GM18511 (cell line): ENCODE data around the gene RASA3.

ENCODE experiments used
- ATAC-seq: cut with Tn5 transposase; IDR thresholded peaks from one replicate; pipeline ENCODE4 v1.9.1; 2021; ENCODE audit warnings: mild to moderate bottlenecking, moderate library complexity; ENCODE audit not compliant: unreplicated experiment

The RASA3 gene

DNA sequence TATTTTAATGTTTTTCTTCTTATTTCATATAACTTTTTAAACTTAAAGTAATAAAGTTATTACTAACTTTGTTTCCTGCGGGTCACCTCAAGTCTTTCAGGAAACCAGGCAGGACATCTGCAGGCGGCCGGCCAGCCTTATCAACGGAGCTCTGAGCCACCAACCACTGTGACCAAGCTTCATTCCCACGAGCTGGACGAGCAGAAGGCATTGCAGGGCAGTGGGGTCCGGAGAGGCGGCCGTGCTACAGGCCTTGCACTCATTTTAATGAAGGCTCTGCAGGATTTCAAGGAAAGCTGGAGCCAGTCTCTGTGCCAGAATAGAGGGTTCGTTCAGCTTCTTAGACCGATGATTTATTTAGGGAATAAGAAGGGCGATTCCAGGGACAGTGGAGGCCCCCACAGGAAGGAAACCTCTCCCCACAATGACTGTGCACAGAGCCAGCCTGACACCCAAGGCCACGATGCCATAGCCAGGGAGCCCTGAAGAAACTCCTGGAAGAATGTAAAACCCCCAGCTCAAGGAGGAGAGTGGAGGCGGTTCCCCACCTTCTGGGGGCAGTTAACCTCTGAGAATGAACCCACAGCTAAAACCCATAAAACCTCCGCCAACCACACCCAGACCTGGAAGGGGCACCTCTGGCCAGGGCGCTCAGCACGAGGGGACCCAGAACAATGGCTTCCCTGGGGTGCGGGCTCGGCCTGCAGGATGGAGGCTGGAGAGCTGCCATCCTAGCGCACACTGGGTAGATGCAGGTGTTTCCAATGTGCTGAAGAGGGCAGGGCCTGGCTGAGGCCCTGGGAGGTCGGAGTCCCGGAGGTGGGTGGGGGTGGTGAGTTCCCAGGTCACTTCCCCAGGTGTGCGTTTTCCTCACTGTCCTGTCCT lies 75.0 kb downstream of the RASA3 start:
- no peak for ATAC-seq

GRCh38 chr13:114056205-114057013 lies 76.0 kb downstream of the RASA3 start:
- ATAC-seq: no peak

DNA sequence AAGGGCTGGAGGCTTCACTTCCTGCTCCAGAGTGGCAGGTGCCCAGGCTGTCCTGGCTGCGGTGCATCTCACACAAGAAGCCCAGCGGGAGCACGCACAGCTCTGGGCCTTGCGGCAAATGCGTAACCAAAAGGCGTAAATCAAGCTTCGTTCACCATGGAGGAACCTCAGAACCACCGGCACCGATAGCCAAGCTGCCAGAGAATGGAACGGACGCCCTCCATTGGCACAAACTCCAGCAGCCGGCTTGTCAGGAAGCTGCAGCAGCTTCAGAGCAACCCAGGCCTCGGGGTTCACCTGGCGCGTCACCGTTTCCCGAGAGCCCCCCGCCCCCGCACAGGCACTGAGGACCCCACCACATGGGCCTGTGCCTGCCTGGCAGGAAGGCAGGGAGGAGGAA lies 76.7 kb downstream of the RASA3 start:
- ATAC-seq: no peak

DNA sequence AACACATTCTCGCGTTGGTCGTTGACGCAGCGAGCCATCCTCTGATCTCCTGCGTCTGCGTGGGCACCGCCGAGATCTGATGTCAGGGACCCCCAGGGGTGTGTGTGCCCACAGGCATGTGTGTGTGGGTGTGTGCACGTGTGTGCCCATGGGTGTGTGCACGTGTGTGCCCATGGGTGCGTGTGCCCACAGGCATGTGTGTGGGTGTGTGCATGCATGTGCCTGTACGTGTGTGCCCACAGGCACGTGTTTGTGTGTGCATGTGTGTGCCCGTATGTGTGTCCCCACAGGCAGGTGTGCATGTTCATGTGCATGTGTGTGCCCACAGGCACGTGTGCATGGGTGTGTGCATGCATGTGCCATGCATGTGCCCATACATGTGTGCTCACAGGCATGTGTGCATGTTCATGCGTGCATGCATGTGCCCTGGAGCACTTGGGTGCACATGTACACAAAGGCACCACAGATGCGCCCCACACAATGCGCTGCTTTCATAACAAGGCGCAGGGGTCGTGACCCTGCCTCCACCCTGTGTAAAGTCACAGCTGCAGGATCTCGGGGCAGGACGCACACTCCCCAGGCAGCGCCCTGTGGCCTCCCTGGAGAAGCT lies 77.5 kb downstream of the RASA3 start:
- no peak for ATAC-seq

DNA sequence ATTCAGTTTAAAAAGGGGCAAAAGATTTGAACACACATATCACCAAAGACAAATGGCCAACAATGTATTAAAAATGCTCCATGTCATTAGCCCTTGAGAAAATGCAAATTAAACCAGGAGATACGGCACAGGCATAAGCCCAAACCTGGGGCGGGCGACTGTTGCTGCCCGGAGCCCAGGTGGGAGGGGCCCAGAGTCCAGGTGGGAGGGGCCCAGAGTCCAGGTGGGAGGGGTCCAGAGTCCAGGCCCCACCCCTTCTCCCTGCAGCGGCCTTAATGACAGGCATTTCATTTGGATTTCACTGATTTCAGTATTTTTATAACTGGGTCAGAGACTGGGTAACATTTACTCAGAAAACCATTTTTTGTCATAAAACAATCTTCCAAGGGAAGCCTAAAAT lies 78.2 kb downstream of the RASA3 start:
- no peak for ATAC-seq

DNA sequence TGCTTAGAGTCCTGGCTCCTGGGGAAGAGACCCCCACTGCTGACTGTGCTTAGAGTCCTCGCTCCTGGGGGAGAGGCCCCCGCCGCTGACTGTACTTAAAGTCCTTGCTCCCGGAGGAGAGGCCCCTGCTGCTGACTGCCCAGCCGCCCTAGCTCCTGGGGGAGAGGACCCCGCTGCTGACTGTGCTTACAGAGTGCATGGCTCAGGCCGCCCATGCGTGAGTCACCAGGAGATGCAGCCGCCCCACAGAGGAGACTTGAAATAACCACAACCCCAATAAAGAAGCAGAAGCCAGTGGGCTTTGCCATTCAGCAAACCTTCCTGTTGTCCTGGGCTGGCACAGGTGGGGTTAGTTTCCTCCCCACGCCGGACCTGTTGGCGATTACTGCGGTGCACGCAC lies 79.4 kb downstream of the RASA3 start:
- no peak for ATAC-seq

- no peak for ATAC-seq
Measured at GRCh38 chr13:114050536-114051450, 81.6 kb downstream of the RASA3 start.

GRCh38 chr13:114049626-114050101 lies 82.8 kb downstream of the RASA3 start:
- ATAC-seq: no peak

GRCh38 chr13:114049026-114049425 lies 83.4 kb downstream of the RASA3 start:
- peak; percentile 64 for ATAC-seq

GRCh38 chr13:114048443-114048842 lies 84.0 kb downstream of the RASA3 start:
- ATAC-seq: no peak

DNA sequence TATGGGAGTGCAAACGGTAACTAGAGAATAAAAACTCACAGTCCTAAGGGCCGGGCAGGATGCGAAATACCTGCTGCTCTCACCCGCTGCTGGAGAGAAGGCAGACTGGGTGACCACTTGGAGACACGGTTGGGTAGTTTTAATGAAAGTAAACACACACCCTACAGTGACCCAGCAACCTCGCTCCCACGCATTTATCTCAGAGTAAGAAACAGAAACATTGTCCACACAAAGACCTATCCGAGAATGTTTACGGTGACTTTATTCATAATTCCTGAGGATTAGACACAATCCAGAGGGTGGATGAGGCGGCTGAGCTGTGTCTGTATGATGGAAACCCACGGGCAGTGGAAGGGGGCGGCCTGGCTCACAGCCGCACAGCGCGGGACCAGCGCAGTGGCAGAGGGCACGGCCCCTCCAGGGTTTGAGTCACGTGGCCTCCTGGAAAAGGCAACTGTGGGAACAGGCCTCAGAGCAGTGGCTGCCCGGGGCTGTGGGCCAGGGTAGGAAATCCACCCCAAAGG lies 85.0 kb downstream of the RASA3 start:
- ATAC-seq: peak; percentile 82

DNA sequence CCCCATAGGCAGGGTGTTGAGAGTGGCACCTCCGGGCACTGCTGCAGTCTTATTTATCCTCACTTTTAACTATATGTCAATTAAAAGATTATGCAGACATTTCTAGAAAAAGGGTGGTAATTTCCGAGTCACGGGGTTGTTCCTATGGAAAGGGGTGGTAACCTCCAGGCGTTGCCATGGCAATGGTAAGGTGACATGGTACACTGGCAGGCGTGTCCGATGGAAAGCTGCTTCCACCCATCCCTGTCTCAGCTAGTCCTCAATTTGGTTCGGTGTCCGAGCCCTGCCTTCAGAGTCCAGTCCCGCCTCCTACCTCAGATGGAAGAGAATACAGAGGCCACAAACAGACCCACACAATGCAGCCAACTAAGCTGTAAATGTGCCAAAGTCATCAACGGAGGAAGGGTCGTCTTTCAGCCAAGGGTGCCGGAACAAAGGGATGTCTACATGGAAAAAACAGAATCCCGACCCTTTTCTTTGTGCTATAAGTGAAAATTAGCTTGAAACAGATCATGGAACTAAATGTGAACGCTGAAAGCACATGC lies 85.9 kb downstream of the RASA3 start:
- no peak for ATAC-seq

DNA sequence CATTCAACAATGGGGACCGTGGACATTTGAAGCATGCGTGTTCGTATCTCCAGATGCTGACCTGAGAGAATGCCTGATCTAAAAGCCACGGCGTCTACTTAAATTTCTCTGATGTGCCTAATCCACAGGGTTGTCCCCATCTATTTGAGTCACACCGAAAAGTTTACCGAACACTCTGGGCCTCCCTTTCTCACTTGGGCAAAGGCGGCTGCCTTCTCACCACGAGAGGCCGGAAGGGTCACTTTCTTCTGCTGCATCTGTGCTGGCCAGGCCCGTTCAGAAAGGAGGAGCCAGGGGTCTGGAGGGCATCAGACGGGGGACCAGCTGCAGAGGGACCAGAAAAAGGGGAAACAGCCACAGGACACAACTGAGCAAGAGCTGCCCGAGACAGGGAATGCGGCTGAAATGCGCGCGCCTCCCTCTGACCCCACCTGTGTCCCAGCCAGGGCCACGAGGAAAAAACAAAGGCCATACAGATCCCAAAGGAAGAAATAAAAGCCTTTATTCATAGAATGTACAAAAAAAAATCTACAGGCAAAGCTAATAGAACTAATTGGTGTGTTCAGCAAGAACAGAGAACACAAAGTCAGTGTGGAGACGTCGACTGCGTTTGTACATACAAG lies 87.2 kb downstream of the RASA3 start:
- no peak for ATAC-seq

DNA sequence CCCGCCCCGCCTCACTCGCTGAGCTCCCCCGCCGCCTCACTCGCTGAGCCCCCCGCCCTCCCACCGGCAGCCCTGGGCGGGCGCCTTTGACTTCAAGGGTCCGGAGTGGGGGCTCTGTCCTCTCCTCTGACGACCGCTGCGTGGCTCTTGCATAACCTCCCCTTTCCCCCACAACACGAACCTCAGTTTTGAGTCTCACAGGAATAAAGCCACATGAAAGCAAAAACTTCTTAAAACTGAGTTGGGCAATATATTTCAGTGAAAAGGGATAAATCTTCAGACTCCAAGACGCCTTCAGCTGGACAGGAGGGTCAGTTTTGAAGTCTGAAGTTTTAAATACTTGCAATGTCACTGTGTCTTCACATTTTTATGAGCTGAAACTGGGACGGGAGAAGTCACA lies 87.9 kb downstream of the RASA3 start:
- ATAC-seq: no peak

DNA sequence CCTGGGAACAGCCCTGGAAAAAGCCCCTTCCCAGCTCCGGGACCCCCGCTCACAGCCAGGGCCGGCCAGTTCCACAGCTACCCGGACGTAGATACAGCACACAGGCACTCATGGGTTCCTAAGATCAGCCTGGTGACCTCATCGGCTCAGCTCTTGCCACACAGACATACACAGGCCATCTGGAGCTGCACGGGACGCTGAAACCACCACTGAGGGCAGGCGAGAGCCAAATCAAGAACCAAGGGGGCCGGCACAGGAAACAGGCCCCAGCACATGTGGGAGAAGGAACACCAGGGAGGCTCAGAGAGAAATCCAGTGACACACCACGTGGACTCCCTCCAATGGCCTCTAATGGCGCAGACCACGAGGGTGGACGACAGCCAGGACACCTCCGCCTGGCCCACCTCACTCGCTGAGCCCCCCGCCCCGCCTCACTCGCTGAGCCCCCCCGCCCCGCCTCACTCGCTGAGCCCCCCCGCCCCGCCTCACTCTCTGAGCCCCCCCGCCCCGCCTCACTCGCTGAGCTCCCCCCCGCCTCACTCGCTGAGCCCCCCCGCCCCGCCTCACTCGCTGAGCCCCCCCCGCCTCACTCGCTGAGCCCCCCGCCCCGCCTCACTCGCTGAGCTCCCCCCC lies 88.9 kb downstream of the RASA3 start:
- no peak for ATAC-seq

GRCh38 chr13:114042066-114042815 lies 90.2 kb downstream of the RASA3 start:
- ATAC-seq: no peak

DNA sequence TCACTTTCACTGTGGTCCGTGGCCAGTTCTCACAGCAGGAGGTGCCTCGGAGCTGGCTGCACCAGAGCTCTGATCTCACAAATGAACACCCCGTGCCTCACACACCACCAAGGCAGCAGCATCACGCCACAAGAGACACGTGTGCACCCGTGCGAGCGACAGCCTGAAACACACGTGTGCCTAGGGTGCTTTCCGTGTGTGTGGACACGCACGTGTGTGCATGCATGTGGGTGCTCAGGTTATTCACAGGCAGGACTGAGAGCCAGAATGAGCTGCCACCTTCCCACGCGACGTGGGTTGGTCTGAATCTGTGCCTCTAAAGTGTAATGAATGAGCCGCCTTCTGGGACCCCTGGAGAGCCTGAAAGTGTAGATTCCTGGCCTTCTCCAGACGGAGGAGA lies 90.9 kb downstream of the RASA3 start:
- ATAC-seq: no peak

DNA sequence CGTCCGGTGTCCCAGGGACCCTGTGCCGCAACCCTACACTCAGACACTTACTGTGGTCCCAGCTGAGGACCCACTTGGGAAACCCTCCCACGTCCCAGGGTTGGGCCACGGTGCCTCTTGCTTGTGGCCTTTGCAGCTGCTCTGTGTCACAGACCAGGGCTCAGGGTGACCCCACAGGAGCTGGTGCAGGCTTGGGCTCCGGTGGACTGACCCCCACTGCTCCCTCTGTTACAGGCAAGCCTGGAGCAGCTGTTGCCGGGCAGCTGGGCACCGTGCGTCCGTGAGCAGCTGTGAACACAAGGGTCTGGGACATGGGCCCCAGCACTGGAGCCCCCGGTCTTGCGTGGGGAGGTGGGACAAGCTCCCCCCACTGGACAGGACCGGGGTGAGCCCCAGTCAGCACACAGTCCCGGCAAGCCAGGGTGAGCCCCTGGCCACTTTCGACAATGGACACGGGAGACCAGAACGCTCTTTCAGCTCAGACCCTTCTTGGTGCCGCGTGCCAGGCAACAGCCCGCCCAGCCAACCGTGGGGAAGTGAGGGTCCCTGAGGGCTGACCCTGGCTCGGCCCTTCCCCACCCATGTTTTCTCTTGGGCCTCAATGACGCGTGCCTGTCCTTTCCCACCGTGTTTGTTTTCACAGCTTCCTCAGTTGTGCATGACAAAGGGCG lies 92.8 kb downstream of the RASA3 start:
- ATAC-seq: no peak
